CD4-positive, alpha-beta T cell treated with Interleukin-4 for 4 hours (primary cell): Measurements from ENCODE around the gene PRELID1.

Source experiments
- DNase-seq: peaks from one replicate; pipeline ENCODE4 v3.0.0-alpha.2; 2020

The PRELID1 gene

GRCh38 chr5:177314376-177315342 is 11.1 kb downstream of the PRELID1 start:
- DNase-seq: no peak

GRCh38 chr5:177315411-177315810 is 11.8 kb downstream of the PRELID1 start:
- DNase-seq: no peak

DNA sequence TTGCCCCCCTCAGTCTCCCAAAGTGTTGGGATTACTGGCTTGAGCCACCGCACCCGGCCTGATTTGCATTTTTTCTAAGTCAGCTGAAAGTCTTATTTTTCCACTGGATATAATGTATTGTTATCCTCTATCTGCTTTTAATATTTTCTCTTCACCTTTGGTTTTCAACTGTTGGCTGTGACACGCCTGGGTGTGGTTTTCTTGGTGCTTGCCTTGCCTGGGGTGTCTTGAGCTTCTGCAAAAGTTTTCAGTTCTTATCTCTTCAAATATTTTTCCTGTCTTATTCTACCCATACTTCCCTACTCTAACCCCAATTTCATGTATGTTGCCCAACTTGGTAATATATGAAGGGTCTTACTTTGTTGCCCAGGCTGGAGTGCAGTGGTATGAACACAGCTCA is 12.4 kb downstream of the PRELID1 start:
- DNase-seq: no peak

- DNase-seq: peak; percentile 78
Measured at GRCh38 chr5:177317959-177318377, 14.4 kb downstream of the PRELID1 start.

GRCh38 chr5:177319913-177320588 is 16.5 kb downstream of the PRELID1 start:
- DNase-seq: peak; percentile 31

DNA sequence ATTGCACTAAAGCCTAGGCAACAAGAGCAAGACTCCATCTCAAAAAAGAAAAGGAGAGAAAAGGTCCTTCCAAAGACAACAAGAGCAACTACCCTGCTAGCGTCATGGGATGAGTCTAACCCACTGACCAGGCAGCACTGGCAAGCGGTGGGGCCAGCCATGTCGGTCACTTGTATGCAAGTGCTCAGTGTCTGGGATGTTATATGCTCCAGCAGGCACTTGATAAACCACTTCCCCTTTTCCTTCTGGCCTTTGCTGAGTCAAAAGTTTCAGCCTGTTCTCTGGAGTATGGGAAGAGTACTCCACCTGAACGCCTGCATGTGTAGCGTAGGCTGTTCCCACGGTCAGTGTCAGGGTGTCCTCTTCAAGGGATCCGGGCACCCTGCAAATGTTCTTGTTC is 17.3 kb downstream of the PRELID1 start:
- DNase-seq: no peak

GRCh38 chr5:177325868-177326381 is 22.3 kb downstream of the PRELID1 start:
- no peak for DNase-seq

- DNase-seq: peak; percentile 34
Measured at GRCh38 chr5:177327539-177328522, 24.2 kb downstream of the PRELID1 start.

DNA sequence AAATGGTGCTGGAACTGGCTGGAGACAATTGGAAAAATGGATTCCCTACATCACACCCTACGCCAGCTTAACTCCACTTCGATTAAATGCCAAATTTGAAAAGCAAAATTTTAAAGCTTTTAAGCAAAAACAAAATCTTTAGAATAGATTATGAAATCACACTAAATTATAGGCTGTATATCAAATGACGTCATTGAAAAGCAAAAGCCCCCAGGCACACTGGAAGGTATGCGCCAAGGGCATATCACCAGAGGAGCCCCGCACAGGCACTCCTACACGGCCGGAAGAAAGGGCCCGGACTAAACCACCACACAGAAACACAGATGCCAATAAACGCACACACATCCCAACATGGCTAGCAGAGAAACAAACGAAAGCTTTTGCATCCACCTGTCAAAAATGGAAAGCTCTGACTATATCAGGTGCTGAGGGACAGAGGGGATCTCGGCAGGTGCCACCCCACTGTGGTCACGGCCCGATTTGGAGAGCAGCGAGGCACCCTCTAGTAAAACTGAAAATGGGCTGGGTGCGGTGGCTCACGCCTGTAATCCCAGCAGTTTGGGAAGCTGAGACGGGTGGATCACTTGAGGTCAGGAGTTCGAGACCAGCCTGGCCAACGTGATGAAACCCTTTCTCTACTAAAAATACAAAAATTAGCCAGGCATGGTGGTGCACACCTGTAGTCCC is 25.1 kb downstream of the PRELID1 start:
- no peak for DNase-seq

- no peak for DNase-seq
Measured at GRCh38 chr5:177329883-177330282, 26.3 kb downstream of the PRELID1 start.

GRCh38 chr5:177330991-177331842 is 27.6 kb downstream of the PRELID1 start:
- no peak for DNase-seq

DNA sequence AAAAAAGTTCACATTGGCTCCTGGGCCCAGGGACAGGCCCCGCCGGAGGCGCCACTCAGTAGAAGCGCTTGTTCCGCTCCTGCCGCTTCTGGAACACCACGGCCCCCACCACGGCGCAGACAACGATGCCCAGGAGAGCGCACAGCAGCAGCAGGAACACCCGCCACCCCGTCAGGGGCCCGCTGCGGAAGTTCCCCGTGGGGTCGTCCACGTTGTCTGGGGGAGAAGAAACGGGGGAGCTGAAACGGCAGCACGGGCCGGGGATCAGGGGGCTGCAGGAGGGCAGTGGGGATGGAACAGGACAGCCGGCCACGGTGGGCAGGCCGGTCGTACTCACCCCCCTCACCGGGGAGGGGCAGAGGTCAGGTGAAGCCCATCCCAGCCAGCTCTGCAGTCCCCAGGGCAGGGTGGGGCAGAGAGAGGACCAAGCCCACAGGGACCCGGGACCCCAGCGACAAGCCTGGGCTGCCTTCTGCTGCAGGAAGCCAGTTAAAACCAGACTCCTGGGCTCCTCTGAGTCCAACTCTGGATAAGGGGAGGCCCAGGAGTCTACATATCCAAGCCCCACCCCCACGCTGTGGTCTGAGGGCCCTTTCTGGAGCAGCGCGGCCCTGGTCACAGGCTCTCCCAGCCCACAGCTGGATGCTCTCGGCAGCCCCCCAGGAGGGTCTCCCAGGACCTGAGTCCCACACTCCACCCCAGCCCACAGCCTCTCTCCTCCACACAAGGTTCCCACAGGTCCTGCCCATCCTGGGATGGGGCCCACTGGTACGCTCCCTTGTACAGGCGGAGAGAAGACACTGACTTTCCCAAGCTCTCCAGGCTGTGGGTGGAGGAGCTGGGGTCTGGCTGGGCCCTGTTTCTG is 28.7 kb downstream of the PRELID1 start:
- no peak for DNase-seq

DNA sequence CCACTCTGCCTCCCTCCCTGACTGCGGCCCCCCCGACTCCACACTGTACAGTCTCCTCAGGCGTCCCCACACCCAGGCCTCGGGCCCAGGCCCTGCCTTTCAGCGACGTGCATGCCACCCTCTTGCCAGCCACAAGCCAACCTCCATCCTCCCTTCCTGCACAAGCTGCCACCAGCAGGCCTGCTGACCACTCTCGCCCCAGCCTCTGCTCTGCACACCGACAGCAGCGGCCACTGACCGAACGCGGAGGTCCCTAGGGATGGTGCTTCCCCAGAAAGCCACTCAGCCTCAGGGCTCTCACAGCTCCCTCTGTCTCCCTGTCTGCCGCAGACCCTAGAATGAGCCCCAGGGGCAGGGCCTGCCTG is 29.3 kb downstream of the PRELID1 start:
- no peak for DNase-seq

DNA sequence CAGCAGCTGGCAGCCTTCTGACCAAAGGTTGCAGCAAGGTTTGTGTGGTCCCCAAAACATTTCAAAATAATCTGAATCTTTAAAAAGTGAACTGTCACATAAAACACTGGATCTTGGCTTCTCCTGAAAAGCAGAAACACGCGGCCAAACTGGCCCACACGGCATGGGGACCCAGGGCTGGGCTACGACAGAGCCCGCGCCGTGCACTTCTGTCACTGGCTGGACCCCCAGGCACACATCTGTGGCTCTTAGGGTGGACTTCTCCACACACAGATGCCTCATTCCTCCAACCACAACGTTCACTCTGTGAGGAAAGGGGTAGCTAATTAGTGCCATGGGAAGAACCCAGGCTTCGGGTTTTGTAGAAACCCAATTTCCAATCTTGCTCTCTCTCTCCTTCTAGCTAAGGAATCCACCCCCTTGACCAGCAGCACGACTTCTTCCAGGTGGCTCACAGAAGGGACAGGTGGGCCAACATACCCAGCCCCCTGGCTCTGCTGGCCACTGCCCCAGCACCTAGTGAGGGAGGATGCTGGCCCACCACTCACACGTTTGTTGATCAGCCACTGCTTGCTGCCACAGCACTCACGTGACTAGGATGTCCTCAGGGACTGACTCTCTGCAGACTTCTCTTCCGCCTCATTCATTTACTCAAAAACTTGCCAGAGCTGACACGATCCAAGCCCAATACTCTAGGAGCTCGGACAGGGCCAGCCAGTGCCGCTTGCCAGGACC is 30.0 kb downstream of the PRELID1 start:
- no peak for DNase-seq

GRCh38 chr5:177334155-177334551 is 30.6 kb downstream of the PRELID1 start:
- DNase-seq: no peak

DNA sequence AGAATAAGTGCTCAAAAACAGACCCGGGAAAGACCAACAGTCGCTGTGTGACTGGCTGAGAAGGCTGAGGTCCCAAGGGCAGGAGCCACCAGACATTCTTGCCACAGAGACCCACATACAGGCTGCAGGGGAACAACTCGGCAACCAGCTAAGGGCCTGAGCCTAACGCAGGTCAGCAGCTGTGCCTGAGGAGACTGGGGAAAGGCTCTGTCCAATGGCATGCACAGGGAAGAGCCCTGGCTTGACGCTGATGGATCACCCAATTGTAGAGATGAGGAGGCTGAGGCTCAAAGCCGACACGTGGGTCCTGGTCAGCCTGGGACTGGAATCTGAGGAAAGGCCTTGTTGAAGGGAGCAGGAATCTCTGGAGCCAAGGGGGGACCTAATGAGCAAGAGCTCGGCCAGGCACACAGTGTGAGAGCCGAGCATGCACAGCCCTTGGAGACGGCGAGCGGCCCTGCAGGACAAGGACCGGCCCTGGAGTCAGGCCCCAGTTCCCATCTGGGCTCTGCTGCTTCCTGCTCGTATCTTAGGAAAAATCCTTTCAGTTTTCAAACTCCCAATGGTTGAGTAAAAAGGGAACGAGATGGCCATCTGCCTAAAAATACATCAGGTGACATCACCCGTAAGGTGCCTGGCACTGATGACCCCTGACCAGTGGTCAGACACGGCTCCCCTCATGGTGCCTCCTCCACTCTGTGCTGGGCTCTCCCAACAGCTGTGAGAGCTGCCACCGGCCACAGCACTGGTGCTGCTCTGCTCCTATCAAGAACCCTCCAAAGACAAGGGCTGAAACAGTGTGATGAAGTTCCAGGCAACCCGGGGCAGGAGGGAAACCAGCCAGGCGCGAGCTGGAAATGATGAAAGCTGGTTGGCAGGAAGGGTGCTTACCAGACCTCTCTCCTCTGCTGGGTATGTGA is 31.4 kb downstream of the PRELID1 start:
- DNase-seq: no peak

GRCh38 chr5:177335701-177336065 is 32.1 kb downstream of the PRELID1 start:
- DNase-seq: no peak

DNA sequence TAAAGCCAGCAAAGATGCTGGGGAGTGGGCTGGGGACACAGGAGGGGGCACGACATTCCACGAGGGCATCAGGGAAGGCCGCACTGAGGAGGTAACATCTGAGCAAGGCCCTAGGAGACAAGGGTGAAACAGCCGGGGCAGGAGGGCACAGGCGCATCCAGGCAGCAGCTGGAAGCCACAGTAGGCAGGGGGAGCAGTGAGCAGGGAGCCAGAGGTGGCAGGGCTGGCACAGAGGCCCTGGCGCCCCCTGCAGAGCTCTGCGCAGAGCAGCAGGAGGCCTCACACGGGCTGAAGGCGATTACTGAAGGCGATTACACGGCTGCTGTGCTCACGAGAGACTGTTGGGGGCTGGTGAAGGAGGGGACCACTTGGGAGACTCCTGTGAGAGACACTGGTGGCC is 32.5 kb downstream of the PRELID1 start:
- no peak for DNase-seq
